GM12873 (cell line): Measurements from ENCODE around the gene ENHO.

Source experiments
- CTCF ChIP-seq: IDR thresholded peaks from 2 replicates; pipeline ENCODE4 v1.5.1; 2012; ENCODE audit warnings: low read depth, mild to moderate bottlenecking, moderate library complexity, low read length, control low read depth; ENCODE audit not compliant: insufficient read depth; ENCODE audit errors: missing control alignments

Gene ENHO

GRCh38 chr9:34566972-34567371 lies 44.2 kb upstream of the ENHO start:
- no peak for TF ChIP-seq CTCF

- no peak for TF ChIP-seq CTCF
Measured at GRCh38 chr9:34566322-34566721, 43.5 kb upstream of the ENHO start.

DNA sequence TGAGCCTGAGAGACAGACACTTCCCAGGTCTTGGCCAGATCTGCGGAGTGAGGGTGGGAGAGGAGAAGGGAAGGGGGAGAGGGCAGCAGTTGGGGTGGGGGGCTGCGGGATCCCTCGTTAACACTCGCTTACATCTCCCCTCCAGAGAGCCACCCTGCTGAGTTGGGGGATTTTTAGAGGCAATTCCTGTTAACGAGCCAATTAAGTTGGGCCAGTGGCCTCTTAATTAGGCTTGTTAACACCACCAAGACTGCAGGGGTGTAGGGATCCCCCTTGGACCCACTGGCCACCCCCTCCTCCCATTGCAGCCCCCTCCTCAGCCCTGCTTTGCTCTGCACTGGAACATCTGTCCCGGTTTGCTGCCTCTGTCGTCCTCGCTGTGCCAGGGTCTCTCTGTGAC lies 43.1 kb upstream of the ENHO start:
- TF ChIP-seq CTCF: no peak

DNA sequence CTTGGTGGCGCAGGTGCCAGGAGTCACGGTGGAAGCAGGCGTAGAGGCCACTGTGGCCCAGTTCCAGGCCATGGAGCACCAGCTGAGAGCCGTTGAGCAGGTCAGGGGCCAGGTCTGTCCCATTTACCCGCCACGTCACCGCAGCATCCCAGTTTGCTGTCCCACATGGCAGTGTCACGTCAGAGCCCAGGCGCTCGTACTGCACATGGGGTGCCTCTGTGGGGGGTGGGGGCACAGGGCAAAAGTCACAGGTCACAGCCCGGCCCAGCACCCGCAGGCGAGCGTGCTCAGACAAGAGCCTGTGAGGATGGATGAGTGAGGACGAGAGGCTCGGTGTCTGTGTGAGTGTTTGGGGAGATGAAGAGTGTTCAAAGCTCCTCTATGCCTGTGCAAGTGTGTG lies 41.8 kb upstream of the ENHO start:
- TF ChIP-seq CTCF: no peak

- TF ChIP-seq CTCF: no peak
Measured at GRCh38 chr9:34563262-34563661, 40.5 kb upstream of the ENHO start.

DNA sequence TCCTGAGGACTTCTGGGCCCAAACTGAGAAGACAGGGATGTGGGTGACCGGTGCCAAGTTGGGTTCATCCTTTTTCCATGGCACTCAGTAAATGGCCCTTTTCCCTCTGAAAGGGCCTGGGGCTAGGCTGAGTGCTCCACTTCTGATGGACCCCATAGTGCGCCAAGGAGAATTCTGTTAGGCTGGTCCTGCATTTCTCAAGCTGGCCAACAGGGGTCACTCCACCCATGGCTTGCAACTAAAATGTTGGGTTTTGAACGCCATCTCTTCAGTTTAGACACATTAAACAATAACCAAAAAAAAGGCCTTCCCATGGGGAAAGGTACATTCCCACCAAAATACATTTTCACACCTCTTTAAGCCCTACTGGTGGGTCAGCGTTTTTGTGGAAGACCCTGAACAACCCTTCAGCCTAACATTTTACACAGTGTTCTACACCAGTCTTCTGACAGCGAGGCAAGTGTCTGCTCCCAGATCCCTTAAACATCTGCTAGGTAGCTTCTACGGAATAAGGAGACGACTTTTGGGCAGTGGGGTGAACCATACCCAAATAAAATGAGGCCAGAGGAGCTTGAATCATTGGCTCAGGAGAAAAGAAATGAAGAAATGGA lies 39.5 kb upstream of the ENHO start:
- TF ChIP-seq CTCF: peak; percentile 80

DNA sequence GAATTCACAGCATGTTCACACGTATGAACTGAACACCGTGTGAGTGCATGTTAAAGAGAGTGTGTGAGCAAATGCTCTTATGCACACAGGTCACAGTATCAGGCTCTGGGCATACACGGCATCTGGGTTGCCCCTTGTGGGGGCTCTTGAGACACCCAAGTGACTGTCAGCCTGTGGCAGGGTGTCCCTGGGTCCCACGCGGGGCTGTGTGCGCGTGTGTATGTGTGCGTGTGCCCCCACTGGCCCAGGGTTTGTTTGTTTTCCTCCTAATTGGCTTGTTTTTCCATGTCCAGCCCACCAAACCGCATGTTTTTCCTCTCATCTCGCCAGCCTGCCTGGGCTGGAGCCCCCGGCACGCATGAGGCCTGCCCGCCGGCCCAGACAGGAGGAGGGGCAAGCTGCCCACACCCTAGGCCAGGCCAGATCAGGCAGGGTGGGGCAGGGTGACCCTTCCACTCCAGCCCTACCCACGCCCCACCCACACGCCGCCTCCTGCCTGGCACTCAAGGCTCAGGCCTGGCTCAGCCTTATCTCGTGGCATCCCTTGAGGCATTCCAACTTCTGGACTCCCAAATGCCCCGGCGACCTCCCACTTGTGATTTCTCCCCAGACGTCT lies 37.9 kb upstream of the ENHO start:
- TF ChIP-seq CTCF: no peak
